OCI-LY1 (cell line): ENCODE data around the gene CLCN5.

ENCODE experiments used
- EZH2 ChIP-seq: fragments of 200-600 bp; sonication (generic), shearing (Covaris generic); IDR thresholded peaks from 2 replicates; pipeline ENCODE4 v1.8.0; 2017; ENCODE audit warnings: borderline replicate concordance, mixed run types, mild to moderate bottlenecking, antibody characterized with exemption, low read length, moderate library complexity, mixed read lengths
- TF ChIP-seq, protein P1 (sequence below): fragments of 200-600 bp; sonication (generic), shearing (Covaris generic); IDR thresholded peaks from 2 replicates; pipeline ENCODE4 v1.5.1; 2017; ENCODE audit warnings: mild to moderate bottlenecking, antibody characterized with exemption, low read length, moderate library complexity, mixed read lengths

DNA sequence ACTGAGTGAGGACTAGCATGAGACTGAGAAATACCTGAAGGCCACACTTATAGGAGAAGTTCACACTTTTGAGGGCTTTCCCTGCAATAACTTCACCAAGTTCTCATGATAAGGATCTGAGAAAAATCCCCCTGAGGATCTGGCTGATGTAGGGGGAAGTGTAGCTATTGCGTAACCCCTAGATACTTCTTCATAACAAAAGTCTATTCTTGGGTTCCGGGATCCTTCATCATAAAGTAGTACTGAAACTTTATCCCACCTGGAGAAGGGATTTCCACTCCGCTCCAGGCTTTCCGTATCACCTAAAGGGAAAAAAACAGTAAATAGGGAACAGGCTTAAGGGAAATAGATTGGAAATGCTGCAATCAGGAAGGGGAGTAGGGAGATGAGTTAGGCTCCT is 29.9 kb upstream of the CLCN5 start:
- TF ChIP-seq EZH2 = no peak
- TF ChIP-seq, protein P1, sequence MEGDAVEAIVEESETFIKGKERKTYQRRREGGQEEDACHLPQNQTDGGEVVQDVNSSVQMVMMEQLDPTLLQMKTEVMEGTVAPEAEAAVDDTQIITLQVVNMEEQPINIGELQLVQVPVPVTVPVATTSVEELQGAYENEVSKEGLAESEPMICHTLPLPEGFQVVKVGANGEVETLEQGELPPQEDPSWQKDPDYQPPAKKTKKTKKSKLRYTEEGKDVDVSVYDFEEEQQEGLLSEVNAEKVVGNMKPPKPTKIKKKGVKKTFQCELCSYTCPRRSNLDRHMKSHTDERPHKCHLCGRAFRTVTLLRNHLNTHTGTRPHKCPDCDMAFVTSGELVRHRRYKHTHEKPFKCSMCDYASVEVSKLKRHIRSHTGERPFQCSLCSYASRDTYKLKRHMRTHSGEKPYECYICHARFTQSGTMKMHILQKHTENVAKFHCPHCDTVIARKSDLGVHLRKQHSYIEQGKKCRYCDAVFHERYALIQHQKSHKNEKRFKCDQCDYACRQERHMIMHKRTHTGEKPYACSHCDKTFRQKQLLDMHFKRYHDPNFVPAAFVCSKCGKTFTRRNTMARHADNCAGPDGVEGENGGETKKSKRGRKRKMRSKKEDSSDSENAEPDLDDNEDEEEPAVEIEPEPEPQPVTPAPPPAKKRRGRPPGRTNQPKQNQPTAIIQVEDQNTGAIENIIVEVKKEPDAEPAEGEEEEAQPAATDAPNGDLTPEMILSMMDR = no peak
